Measurements from ENCODE around the gene MARK4.

MARK4 gene

GRCh38 chr19:45216667-45217066 is 34.4 kb upstream of the MARK4 start:
- no peak for DNase-seq (ENCODE audit: low spot score)
- no peak for TF ChIP-seq CTCF (IDR thresholded peaks at IDR 0.05; ENCODE audit: extremely low read depth, missing control alignments)

GRCh38 chr19:45217193-45217956 is 33.7 kb upstream of the MARK4 start:
- DNase-seq (ENCODE audit: low spot score), result no peak
- TF ChIP-seq CTCF (IDR thresholded peaks at IDR 0.05; ENCODE audit: extremely low read depth, missing control alignments), result no peak

- no peak for TF ChIP-seq CTCF (IDR thresholded peaks at IDR 0.05; ENCODE audit: extremely low read depth, missing control alignments)
- DNase-seq (ENCODE audit: low spot score), result no peak
Measured at GRCh38 chr19:45217957-45218334, 33.1 kb upstream of the MARK4 start.

- TF ChIP-seq CTCF (IDR thresholded peaks at IDR 0.05; ENCODE audit: extremely low read depth, missing control alignments), result no peak
- DNase-seq (ENCODE audit: low spot score), result no peak
Measured at GRCh38 chr19:45218426-45218825, 32.6 kb upstream of the MARK4 start.

- DNase-seq (ENCODE audit: low spot score), result peak; percentile 39
Measured at GRCh38 chr19:45218911-45219743, 31.9 kb upstream of the MARK4 start.

GRCh38 chr19:45222724-45223123 is 28.3 kb upstream of the MARK4 start:
- DNase-seq (ENCODE audit: low spot score), result no peak
- TF ChIP-seq CTCF (IDR thresholded peaks at IDR 0.05; ENCODE audit: extremely low read depth, missing control alignments), result no peak

More at GRCh38 chr19:45218911-45219743, 31.9 kb upstream of the MARK4 start:
- TF ChIP-seq CTCF (IDR thresholded peaks at IDR 0.05; ENCODE audit: extremely low read depth, missing control alignments), result no peak

GRCh38 chr19:45223879-45224278 is 27.2 kb upstream of the MARK4 start:
- TF ChIP-seq CTCF (IDR thresholded peaks at IDR 0.05; ENCODE audit: extremely low read depth, missing control alignments), result no peak

More at GRCh38 chr19:45223879-45224278, 27.2 kb upstream of the MARK4 start:
- no peak for DNase-seq (ENCODE audit: low spot score)

All from GM20000 (cell line).